GM10847 (cell line): ENCODE results near the gene PEX26.

ENCODE experiments used
- POLR2A ChIP-seq: IDR thresholded peaks from 2 replicates; pipeline ENCODE4 v1.6.1; 2011; ENCODE audit not compliant: insufficient read length; ENCODE audit errors: extremely low read depth

Gene PEX26

GRCh38 chr22:18118345-18118915 lies 40.6 kb downstream of the PEX26 start:
- no peak for TF ChIP-seq POLR2A

- TF ChIP-seq POLR2A = no peak
Measured at GRCh38 chr22:18119409-18120110, 41.8 kb downstream of the PEX26 start.

GRCh38 chr22:18120857-18121256 lies 43.1 kb downstream of the PEX26 start:
- no peak for TF ChIP-seq POLR2A

GRCh38 chr22:18121506-18121905 lies 43.7 kb downstream of the PEX26 start:
- no peak for TF ChIP-seq POLR2A

GRCh38 chr22:18121954-18122554 lies 44.3 kb downstream of the PEX26 start:
- TF ChIP-seq POLR2A = no peak

- no peak for TF ChIP-seq POLR2A
Measured at GRCh38 chr22:18126606-18127005, 48.8 kb downstream of the PEX26 start.

- TF ChIP-seq POLR2A = no peak
Measured at GRCh38 chr22:18130018-18130417, 52.2 kb downstream of the PEX26 start.

- TF ChIP-seq POLR2A = no peak
Measured at GRCh38 chr22:18130699-18131429, 53.1 kb downstream of the PEX26 start.

- no peak for TF ChIP-seq POLR2A
Measured at GRCh38 chr22:18133452-18133851, 55.7 kb downstream of the PEX26 start.

- TF ChIP-seq POLR2A = no peak
Measured at GRCh38 chr22:18136563-18137320, 59.0 kb downstream of the PEX26 start.

- no peak for TF ChIP-seq POLR2A
Measured at GRCh38 chr22:18144105-18144504, 66.3 kb downstream of the PEX26 start.

- TF ChIP-seq POLR2A = no peak
Measured at GRCh38 chr22:18145676-18146388, 68.0 kb downstream of the PEX26 start.

GRCh38 chr22:18146389-18146753 lies 68.6 kb downstream of the PEX26 start:
- no peak for TF ChIP-seq POLR2A

GRCh38 chr22:18147791-18148190 lies 70.0 kb downstream of the PEX26 start:
- no peak for TF ChIP-seq POLR2A
